Kidney (tissue), 14 donors: ENCODE results near the gene BSND. TPM values are rescaled to one million over a fixed set of nuclear protein-coding genes. Genes with fewer than 3 reads are reported as not detected.

ENCODE experiments used
- DNase-seq, 5 donors: peaks; one replicate each; pipeline ENCODE4 v3.0.0-alpha.2; 2013 to 2020
- FAIRE-seq: peaks from 2 replicates; lab custom pipeline; 2012; peaks lifted over from hg19 to GRCh38; lab: Jason Lieb, UNC
- H3K27ac ChIP-seq, 2 donors: one replicate each; pipeline ENCODE4 v1.7.0; 2013; ENCODE audit warnings: low read depth in 2 of 2, low read length in 2 of 2, inconsistent platforms in 1 of 2
- H3K27me3 ChIP-seq: one replicate; pipeline ENCODE4 v1.7.1; 2013; ENCODE audit warnings: low read length, inconsistent platforms; ENCODE audit not compliant: control insufficient read depth, insufficient read depth
- H3K36me3 ChIP-seq, 3 donors: one replicate each; pipeline versions ENCODE4 v1.7.0 to v1.7.1; 2013; ENCODE audit warnings: low read length in 3 of 3, control low read depth in 1 of 3, inconsistent platforms in 1 of 3; ENCODE audit not compliant: insufficient read depth in 3 of 3, control insufficient read depth in 2 of 3
- H3K4me1 ChIP-seq, 3 donors: one replicate each; pipeline versions ENCODE4 v1.7.0 to v1.7.1; 2013; ENCODE audit warnings: low read length in 3 of 3, inconsistent platforms in 1 of 3, low read depth in 1 of 3; ENCODE audit not compliant: control insufficient read depth in 2 of 3, insufficient read depth in 2 of 3
- H3K4me3 ChIP-seq, 3 donors: one replicate each; pipeline versions ENCODE4 v1.7.0 to v1.8.1; 2013; ENCODE audit warnings: low read length in 3 of 3, control low read depth in 1 of 3, inconsistent platforms in 1 of 3
- H3K9ac ChIP-seq, 3 donors: one replicate each; pipeline versions ENCODE4 v1.7.0 to v1.7.1; 2013; ENCODE audit warnings: low read length in 3 of 3, control low read depth in 1 of 3, inconsistent platforms in 1 of 3
- H3K9me3 ChIP-seq, 3 donors: one replicate each; pipeline versions ENCODE4 v1.7.0 to v1.7.1; 2013; ENCODE audit warnings: low read length in 3 of 3, control low read depth in 1 of 3, inconsistent platforms in 1 of 3; ENCODE audit not compliant: control insufficient read depth in 2 of 3, insufficient read depth in 1 of 3
- intact Hi-C: fragments of 100-400 bp; cut with DNase I; formaldehyde crosslinking; loops from one replicate; pipeline ENCODE4 v1.11.1; 2022
- polyA plus RNA-seq: library from polyadenylated mRNA; stranded (reverse); fragments of 350-450 nt; fragmentation: Illumina TruSeq; extraction: RNeasy Lipid Tissue Mini Kit (QIAGEN cat#74804); gene quantifications from one replicate; pipeline ENCODE4 v1.2.3, GENCODE V29; 2014; ENCODE audit warnings: low read depth, low replicate concordance; ENCODE audit not compliant: insufficient read depth
- total RNA-seq: library from RNA; stranded (reverse); fragmentation: NEBNext Ultra II Directional; extraction: Animal tissue kit (Norgen Biotek cat#: 25700); gene quantifications from one replicate; pipeline ENCODE4 v1.2.1, GENCODE V29; 2021
- TF ChIP-seq, protein P1 (sequence below): IDR thresholded peaks from 3 replicates; pipeline ENCODE4 v1.5.1; 2012; ENCODE audit warnings: mild to moderate bottlenecking, moderate library complexity, borderline replicate concordance; ENCODE audit not compliant: insufficient read depth; ENCODE audit errors: extremely low read depth
- donor health status: control.
- donor health status: control.
- donor health status: control.
- donor health status: control.
- donor health status: control.
- donor health status: DM: yes; HTN: yes; CAD: no.
- donor health status: Normal renal cell carcinoma (clear cell type).

Gene BSND
- total and polyA plus RNA-seq, 2 donors from 2014 or later = 1.4 to 22.7 TPM

DNA sequence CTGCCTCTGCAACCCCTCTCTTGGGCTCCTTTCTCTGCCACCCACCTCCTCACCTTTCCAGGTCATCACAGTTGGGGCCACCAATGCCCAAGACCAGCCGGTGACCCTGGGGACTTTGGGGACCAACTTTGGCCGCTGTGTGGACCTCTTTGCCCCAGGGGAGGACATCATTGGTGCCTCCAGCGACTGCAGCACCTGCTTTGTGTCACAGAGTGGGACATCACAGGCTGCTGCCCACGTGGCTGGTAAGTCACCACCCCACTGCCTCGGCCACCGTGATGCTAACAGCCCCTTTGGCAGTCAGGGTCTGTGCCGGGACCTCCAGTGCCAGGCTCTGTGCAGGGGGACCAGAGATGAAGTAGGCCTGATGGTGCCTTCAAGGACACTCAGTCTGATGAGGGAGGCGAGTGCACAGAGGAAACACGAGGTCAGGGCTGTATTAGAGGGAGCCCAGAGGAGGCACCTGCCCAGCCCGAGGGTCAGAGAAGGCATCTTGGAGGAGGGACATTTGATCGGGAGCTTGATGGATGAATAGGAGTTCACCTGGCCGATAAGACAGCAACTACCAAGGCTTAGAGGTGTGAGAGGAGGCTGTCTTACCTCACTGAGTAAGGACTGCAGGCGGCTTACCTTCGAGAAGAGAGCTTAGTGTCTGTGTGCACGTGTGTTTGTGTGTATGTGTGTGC lies 58.7 kb downstream of the BSND start:
- H3K4me3 ChIP-seq = no peak overlapping the region

DNA sequence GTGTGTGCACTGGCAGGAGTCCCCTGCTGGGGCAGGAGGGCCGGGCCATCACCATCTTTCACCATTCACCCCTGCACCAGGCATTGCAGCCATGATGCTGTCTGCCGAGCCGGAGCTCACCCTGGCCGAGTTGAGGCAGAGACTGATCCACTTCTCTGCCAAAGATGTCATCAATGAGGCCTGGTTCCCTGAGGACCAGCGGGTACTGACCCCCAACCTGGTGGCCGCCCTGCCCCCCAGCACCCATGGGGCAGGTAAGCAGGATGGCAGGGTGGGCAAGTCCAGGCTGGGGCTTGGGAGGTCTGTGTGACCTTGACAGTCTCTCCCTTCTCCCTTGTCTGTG lies 59.2 kb downstream of the BSND start:
- H3K4me1 ChIP-seq = no peaks in the 10 kb centered on the region
- no peaks in the 10 kb centered on the region for H3K36me3 ChIP-seq
- no peak overlapping the region for H3K27ac ChIP-seq
- no peak overlapping the region for H3K9ac ChIP-seq
- no peaks in the 10 kb centered on the region for H3K27me3 ChIP-seq
- TF ChIP-seq, protein P1, sequence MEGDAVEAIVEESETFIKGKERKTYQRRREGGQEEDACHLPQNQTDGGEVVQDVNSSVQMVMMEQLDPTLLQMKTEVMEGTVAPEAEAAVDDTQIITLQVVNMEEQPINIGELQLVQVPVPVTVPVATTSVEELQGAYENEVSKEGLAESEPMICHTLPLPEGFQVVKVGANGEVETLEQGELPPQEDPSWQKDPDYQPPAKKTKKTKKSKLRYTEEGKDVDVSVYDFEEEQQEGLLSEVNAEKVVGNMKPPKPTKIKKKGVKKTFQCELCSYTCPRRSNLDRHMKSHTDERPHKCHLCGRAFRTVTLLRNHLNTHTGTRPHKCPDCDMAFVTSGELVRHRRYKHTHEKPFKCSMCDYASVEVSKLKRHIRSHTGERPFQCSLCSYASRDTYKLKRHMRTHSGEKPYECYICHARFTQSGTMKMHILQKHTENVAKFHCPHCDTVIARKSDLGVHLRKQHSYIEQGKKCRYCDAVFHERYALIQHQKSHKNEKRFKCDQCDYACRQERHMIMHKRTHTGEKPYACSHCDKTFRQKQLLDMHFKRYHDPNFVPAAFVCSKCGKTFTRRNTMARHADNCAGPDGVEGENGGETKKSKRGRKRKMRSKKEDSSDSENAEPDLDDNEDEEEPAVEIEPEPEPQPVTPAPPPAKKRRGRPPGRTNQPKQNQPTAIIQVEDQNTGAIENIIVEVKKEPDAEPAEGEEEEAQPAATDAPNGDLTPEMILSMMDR = no peak
- FAIRE-seq (no peak), DNase-seq (no peak)
- intact Hi-C loops = no loop called here
- H3K4me3 ChIP-seq = no peak overlapping the region
- H3K9me3 ChIP-seq = no peaks in the 10 kb centered on the region

More for the DNA sequence above, 58.7 kb downstream of the BSND start:
- H3K9ac ChIP-seq = no peak overlapping the region
- H3K36me3 ChIP-seq = no peaks in the 10 kb centered on the region
- DNase-seq = peak in 1 of 5 donors; percentile 6
- intact Hi-C loops = no loop called here
- FAIRE-seq = no peak
- no peaks in the 10 kb centered on the region for H3K4me1 ChIP-seq
- TF ChIP-seq, protein P1 = no peak
- no peaks in the 10 kb centered on the region for H3K9me3 ChIP-seq
- H3K27ac ChIP-seq = no peak overlapping the region
- no peaks in the 10 kb centered on the region for H3K27me3 ChIP-seq

DNA sequence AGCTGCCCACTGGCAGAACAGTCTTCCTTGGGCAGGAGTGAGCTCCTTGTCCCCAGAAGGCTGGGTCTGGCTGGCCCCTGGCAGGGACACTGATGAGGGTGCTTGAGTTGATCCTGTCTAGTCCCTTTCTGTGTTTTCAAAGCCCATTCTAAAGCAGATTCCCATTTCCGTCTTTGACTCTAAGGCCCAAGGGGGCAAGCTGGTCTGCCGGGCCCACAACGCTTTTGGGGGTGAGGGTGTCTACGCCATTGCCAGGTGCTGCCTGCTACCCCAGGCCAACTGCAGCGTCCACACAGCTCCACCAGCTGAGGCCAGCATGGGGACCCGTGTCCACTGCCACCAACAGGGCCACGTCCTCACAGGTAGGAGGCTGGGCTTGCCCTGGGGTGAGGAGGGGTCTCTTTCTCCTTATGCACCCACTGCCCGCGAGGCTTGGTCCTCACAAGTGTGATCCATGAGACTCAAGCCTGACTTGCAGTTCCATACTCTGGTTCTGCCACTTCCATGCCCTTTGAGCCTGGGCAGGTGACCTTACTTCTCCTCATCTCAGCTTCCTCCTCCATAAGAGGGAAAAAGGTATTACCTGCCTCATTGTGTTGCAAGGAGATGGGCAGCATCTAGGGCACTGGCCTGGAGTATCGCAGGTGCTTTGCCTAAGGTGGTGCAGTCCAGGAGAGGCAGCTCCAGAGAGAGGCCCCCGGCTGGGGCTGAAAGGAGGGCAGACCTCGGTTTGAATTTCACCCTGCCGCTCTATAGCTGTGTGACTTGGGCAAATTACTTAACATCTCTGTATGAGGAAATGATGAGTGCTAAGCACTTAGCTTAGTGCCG lies 60.8 kb downstream of the BSND start:
- no peak overlapping the region for H3K27ac ChIP-seq
- no peak overlapping the region for H3K4me3 ChIP-seq
- H3K27me3 ChIP-seq = no peaks in the 10 kb centered on the region
- H3K36me3 ChIP-seq = no peaks in the 10 kb centered on the region
- no peak for FAIRE-seq
- DNase-seq = peak in 1 of 5 donors; percentile 7
- TF ChIP-seq, protein P1 = no peak
- no peak overlapping the region for H3K9ac ChIP-seq
- H3K9me3 ChIP-seq = no peaks in the 10 kb centered on the region
- intact Hi-C loops = no loop called here
- peaks cover 0 to 6% (median 0%) of the 10 kb centered on the region in 3 donors for H3K4me1 ChIP-seq
